Fibroblast of the aortic adventitia (primary cell): ENCODE measurements around the gene GON4L. TPM values are rescaled to one million over a fixed set of nuclear protein-coding genes. Genes with fewer than 3 reads are reported as not detected.
"Not testable (repeated sequence)": the region's sequence is repeated elsewhere in the genome, so short reads cannot be mapped to it uniquely, and the experiment has no call there.

Source experiments
- DNase-seq: peaks from one replicate; pipeline ENCODE4 v3.0.0-alpha.2; 2010; ENCODE audit warnings: low read depth
- H3K4me3 ChIP-seq: 2 replicates; pipeline ENCODE4 v1.5.1; 2011; ENCODE audit warnings: low read depth, mild to moderate bottlenecking, control low read depth, low read length, moderate library complexity
- CTCF ChIP-seq: IDR thresholded peaks from 2 replicates; pipeline ENCODE4 v1.5.1; 2011; ENCODE audit warnings: mild to moderate bottlenecking, low read length, control low read depth, inconsistent platforms; ENCODE audit not compliant: insufficient read depth
- total RNA-seq: library from RNA; depleted of rRNA; stranded (reverse); fragments of >200 nt; gene quantifications from 2 replicates; pipeline ENCODE4 v1.2.3, GENCODE V29; 2012; ENCODE audit warnings: low replicate concordance

GON4L gene
- total RNA-seq, 1 donor: 39.9 TPM

DNA sequence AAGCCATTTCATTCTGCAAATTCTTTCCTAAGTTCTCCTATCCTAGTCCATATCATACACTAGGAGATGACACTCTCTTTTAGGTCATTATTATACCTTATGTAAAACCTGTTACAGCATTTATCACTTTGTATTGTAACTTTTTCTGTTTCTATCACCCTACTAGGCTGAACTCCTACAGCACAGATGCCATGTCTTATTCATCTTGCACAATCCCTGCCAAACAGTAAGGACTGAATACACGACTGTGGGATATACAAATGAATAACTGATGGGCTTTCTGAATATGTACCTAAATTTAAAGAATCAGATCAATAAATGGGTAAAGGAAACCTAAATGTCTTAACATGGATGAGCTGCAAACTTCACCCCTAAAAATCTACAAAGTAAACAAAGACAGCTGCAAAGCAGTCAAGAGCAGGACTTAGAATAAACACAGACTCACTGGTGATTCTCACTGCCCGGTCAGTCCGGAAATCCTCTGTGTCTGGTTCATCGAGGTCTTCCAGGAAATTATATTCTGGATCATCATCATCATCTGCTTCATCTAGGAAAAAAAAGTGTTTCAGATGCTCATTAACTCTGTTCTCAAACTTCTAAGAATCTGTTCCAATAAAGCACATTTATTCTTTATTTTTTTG is 62.3 kb downstream of the GON4L start:
- no peak for DNase-seq
- H3K4me3 ChIP-seq: no peak overlapping the region
- TF ChIP-seq CTCF: no peak

GRCh38 chr1:155793213-155793612 is 63.8 kb downstream of the GON4L start:
- no peak for TF ChIP-seq CTCF
- no peak for DNase-seq
- H3K4me3 ChIP-seq: no peak overlapping the region

- DNase-seq: no peak
- H3K4me3 ChIP-seq: no peak overlapping the region
- no peak for TF ChIP-seq CTCF
These were observed 79.4 kb downstream of the GON4L start for GRCh38 chr1:155777582-155777981.

DNA sequence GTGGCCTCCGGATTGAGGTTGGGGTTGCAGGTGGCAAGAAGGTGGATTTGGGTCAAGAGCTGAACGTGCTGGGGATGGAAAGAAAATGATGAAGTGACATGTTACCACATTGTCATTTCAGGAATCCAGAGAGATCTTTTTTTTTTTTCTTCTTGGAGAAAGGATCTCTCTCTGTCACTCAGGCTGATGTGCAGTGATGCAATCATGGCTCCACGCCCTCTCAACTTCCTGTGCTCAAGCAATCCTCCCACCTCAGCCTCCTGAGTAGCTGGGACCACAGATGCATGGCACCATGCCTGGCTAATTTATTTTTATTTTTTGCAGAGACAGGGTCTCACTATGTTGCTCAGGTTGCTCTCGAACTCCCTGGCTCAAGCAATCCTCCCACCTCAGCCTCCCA is 80.6 kb downstream of the GON4L start:
- DNase-seq: no peak
- no peak for TF ChIP-seq CTCF
- no peak overlapping the region for H3K4me3 ChIP-seq

GRCh38 chr1:155773221-155773620 is 83.8 kb downstream of the GON4L start:
- TF ChIP-seq CTCF: no peak
- H3K4me3 ChIP-seq: no peak overlapping the region
- no peak for DNase-seq

- no peak for DNase-seq
- H3K4me3 ChIP-seq: no peak overlapping the region
- no peak for TF ChIP-seq CTCF
These were observed 87.8 kb downstream of the GON4L start for GRCh38 chr1:155769257-155769656.

GRCh38 chr1:155767399-155767989 is 89.5 kb downstream of the GON4L start:
- DNase-seq, H3K4me3 ChIP-seq: not testable (repeated sequence)

DNA sequence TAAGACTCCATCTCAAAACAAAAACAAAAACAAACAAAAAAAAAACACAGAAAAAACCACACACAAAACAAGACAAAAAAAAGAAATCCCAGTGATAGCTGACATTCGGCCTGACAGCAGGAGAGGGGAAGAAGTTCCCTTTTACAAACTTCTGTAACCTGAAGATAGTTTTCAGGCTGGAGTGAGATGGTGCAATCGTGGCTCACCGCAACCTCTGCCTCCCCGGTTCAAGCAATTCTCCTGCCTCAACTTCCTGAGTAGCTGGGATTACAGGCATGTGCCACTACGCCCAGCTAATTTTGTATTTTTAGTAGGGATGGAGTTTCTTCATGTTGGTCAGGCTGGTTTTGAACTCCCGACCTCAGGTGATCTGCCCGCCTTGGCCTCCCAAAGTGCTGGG is 93.0 kb downstream of the GON4L start:
- not testable (repeated sequence) for DNase-seq, H3K4me3 ChIP-seq

GRCh38 chr1:155763090-155763815 is 93.8 kb downstream of the GON4L start:
- peak; percentile 97 for DNase-seq
- not testable (repeated sequence) for H3K4me3 ChIP-seq
